Tibial nerve (tissue), 4 donors: ENCODE results near the gene ARHGAP26. TPM values are rescaled to one million over a fixed set of nuclear protein-coding genes. Genes with fewer than 3 reads are reported as not detected.

Experiments used
- DNase-seq, 2 donors: peaks; one replicate each; pipeline ENCODE4 v3.0.0-alpha.2; 2019; ENCODE audit warnings: low spot score in 2 of 2
- H3K27ac ChIP-seq, 4 donors: fragments of 200-600 bp; sonication (generic) in 3 of 4; one replicate each; pipeline ENCODE4 v1.5.1; 2017 to 2019; ENCODE audit warnings: mild to moderate bottlenecking in 1 of 4
- H3K27me3 ChIP-seq, 2 donors: fragments of 200-600 bp; sonication (generic) in 1 of 2; one replicate each; pipeline versions ENCODE4 v1.5.1 to v1.6.0; 2017 to 2019
- H3K36me3 ChIP-seq, 3 donors: fragments of 200-600 bp; sonication (generic); one replicate each; pipeline ENCODE4 v1.5.1; 2018 to 2019
- H3K4me1 ChIP-seq, 4 donors: fragments of 200-600 bp; sonication (generic) in 3 of 4; one replicate each; pipeline ENCODE4 v1.5.1; 2017 to 2019
- H3K4me3 ChIP-seq, 4 donors: fragments of 200-600 bp; sonication (generic) in 3 of 4; one replicate each; pipeline ENCODE4 v1.5.1; 2017 to 2019; ENCODE audit warnings: mild to moderate bottlenecking in 1 of 4, moderate library complexity in 1 of 4
- H3K9me3 ChIP-seq, 4 donors: fragments of 200-600 bp; sonication (generic) in 3 of 4; one replicate each; pipeline ENCODE4 v1.5.1; 2017 to 2019
- CTCF ChIP-seq, 5 experiments: fragments of 200-600 bp in 3 of 5; fragments of 450-650 bp in 2 of 5; sonication (generic) in 3 of 5; IDR thresholded peaks; one replicate each; pipeline ENCODE4 v1.5.1; 2016 to 2019; ENCODE audit warnings: antibody characterized with exemption in 5 of 5, mild to moderate bottlenecking in 3 of 5, moderate library complexity in 2 of 5
- EP300 ChIP-seq, 2 donors: sonication (generic); formaldehyde crosslinking; IDR thresholded peaks; one replicate each; pipeline ENCODE4 v1.6.1; 2017; ENCODE audit warnings: antibody characterized with exemption in 2 of 2, mild to moderate bottlenecking in 1 of 2
- POLR2A ChIP-seq, 2 donors: fragments of 450-650 bp; IDR thresholded peaks; one replicate each; pipeline ENCODE4 v1.6.1; 2017; ENCODE audit warnings: antibody characterized with exemption in 2 of 2, mild to moderate bottlenecking in 2 of 2, moderate library complexity in 2 of 2
- WGBS, 2 donors: methylation state at CpG; one replicate each; pipeline ENCODE4 v1.1.5; 2018; 5-methylcytosine and 5-hydroxymethylcytosine counted together
- total RNA-seq, 4 donors: library from RNA; depleted of rRNA; stranded (reverse); fragments of >200 nt; gene quantifications; one replicate each; pipeline ENCODE4 v1.1.0, GENCODE V29; 2016

The ARHGAP26 gene
- total RNA-seq, 4 donors from 2014 or later = 33.7 to 77.8 (median 57.8) TPM

GRCh38 chr5:143135832-143136551 lies 365.8 kb downstream of the ARHGAP26 start:
- H3K9me3 ChIP-seq = no peaks in the 10 kb centered on the region
- 49 to 50% methylated on average over 5 of the region's 5 CpGs for WGBS, 2 donors
- peaks cover 0 to 39% (median 8%) of the 10 kb centered on the region in 4 donors for H3K4me1 ChIP-seq
- DNase-seq = no peak
- no peak overlapping the region for H3K4me3 ChIP-seq
- peaks cover 0 to 4% (median 0%) of the 10 kb centered on the region in 3 donors for H3K36me3 ChIP-seq
- no peak overlapping the region for H3K27ac ChIP-seq
- H3K27me3 ChIP-seq = no peaks in the 10 kb centered on the region
- no peak for TF ChIP-seq POLR2A (IDR thresholded peaks at IDR 0.05)
- no peak for TF ChIP-seq CTCF (IDR thresholded peaks at IDR 0.05)
- no peak for TF ChIP-seq EP300 (IDR thresholded peaks at IDR 0.05)

DNA sequence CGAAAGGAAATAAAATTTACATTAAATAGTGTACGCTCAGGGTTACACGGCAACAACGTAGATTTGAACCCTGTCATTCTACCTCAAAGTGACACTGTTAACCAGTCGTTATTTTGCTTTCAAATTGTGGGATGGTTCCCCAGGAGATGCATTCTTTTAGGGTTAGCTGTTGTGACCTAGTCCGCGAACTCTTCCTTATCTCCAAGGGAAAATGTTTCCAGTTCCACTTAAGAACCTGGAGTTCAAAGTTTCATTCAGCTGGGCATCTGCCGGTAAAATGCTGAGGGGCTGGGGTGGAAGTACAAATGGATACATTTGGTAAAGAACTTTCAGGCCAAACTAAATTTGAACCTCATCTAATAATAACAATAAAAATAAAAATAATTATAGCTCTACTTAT lies 368.7 kb downstream of the ARHGAP26 start:
- peaks cover 0 to 4% (median 0%) of the 10 kb centered on the region in 3 donors for H3K36me3 ChIP-seq
- DNase-seq = no peak
- no peak overlapping the region for H3K27ac ChIP-seq
- no peaks in the 10 kb centered on the region for H3K9me3 ChIP-seq
- no peaks in the 10 kb centered on the region for H3K27me3 ChIP-seq
- WGBS, 2 donors = 69 to 78% methylated on average over 8 of the region's 8 CpGs
- no peak overlapping the region for H3K4me3 ChIP-seq
- H3K4me1 ChIP-seq = peaks cover 0 to 57% (median 4%) of the 10 kb centered on the region in 4 donors
- TF ChIP-seq CTCF (IDR thresholded peaks at IDR 0.05) = no peak
- TF ChIP-seq EP300 (IDR thresholded peaks at IDR 0.05) = no peak
- no peak for TF ChIP-seq POLR2A (IDR thresholded peaks at IDR 0.05)

DNA sequence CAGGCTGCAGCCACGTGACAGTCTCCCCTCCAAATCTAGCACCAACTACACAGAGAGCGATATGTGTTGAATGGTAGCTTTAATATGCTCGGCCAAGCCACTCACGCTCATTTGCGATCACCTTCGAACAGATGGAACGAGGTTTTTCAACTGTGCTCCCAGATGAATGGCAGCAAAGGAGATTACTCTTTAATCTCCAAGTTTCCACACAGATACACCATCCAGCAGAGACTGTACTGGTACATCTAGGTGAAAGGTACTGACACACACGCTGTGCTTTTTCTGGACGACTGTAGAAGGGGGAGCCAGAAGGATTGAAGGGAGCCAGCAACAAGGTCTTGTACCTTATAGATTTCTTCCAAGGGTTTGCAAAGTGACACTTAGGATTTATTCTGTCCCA lies 369.4 kb downstream of the ARHGAP26 start:
- Histone ChIP-seq H3K36me3 (peaks cover 0 to 4% (median 0%) of the 10 kb centered on the region in 3 donors), H3K27ac (no peak overlapping the region), H3K9me3 (no peaks in the 10 kb centered on the region), H3K27me3 (no peaks in the 10 kb centered on the region), H3K4me3 (no peak overlapping the region), H3K4me1 (peaks cover 0 to 57% (median under 1%) of the 10 kb centered on the region in 4 donors)
- TF ChIP-seq CTCF (IDR thresholded peaks at IDR 0.05) (no peak), EP300 (IDR thresholded peaks at IDR 0.05) (no peak), POLR2A (IDR thresholded peaks at IDR 0.05) (no peak)
- WGBS, 2 donors = 96% methylated on average over 9 of the region's 9 CpGs
- no peak for DNase-seq

DNA sequence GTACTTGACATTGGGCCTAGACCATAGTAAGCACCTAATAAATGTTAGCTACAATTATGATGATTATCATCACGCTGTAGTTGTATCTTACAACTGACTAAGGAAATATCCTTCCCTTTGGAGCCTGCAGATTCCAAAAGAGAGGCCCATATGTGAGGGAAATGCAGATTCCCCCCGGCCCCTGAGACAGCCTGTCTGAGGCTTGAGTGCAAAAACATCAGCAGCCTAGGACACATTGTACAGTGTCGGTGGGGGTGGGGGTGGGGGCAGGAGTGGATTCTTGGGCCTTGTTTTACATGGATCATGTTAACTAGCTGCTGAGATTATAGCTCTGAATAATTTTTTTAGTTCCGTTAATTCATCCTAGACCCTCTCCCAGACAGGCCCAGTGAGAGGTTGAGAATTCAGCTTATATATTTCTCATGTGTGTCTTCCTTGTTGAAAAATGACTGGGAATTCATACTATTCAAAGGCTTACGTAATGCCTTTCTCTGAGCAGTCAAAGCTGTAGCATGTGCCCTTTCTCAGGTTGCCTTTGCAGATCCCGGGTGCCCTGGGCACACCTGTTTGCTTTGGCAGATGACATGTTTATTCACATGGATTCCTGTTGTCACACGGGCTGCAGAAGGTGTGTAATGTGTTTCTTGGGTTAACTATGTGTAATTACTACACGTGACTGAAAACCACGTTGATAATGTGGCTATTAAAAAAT lies 370.5 kb downstream of the ARHGAP26 start:
- Histone ChIP-seq H3K4me1 (peaks cover 0 to 66% (median 5%) of the 10 kb centered on the region in 4 donors), H3K4me3 (no peak overlapping the region), H3K9me3 (no peaks in the 10 kb centered on the region), H3K27ac (no peak overlapping the region), H3K27me3 (no peaks in the 10 kb centered on the region), H3K36me3 (no peaks in the 10 kb centered on the region)
- no peak for DNase-seq
- 69 to 74% methylated on average over 9 of the region's 9 CpGs for WGBS, 2 donors
- TF ChIP-seq EP300 (IDR thresholded peaks at IDR 0.05) (no peak), POLR2A (IDR thresholded peaks at IDR 0.05) (no peak), CTCF (IDR thresholded peaks at IDR 0.05) (no peak)

DNA sequence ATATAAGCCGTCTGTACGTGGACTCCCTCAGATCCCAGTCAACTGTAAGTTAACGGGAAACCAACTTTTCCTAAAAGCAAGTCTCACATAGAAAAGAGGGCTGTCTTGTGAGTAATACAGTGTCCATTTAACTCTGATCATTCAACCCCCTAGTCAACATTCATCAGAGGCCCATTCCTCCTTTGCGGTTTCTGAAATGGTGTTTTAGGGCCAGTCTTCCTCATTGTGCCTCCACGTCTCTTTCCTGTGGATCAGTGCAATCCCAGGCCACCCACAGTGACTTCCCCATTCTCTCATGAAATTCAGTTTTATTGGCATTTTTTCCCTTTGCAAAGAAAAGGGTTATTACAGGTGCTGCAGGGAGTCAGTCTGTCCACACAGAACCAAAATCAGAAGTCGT lies 371.5 kb downstream of the ARHGAP26 start:
- H3K4me1 ChIP-seq = peaks cover 0 to 66% (median 5%) of the 10 kb centered on the region in 4 donors
- 70 to 75% methylated on average over 6 of the region's 6 CpGs for WGBS, 2 donors

More for the DNA sequence above, 371.5 kb downstream of the ARHGAP26 start:
- Histone ChIP-seq H3K27me3 (no peaks in the 10 kb centered on the region), H3K27ac (no peak overlapping the region), H3K4me3 (no peak overlapping the region), H3K36me3 (no peaks in the 10 kb centered on the region), H3K9me3 (no peaks in the 10 kb centered on the region)
- no peak for TF ChIP-seq CTCF (IDR thresholded peaks at IDR 0.05)
- TF ChIP-seq EP300 (IDR thresholded peaks at IDR 0.05) = peak in 1 of 2 donors; percentile 40
- TF ChIP-seq POLR2A (IDR thresholded peaks at IDR 0.05) = no peak
- DNase-seq = no peak
